Measurements from ENCODE around the gene ICAM1.

- TF ChIP-seq CREB5 (CRISPR knock-in tag; IDR thresholded peaks at IDR 0.05; ENCODE audit: low read depth), result no peak
- no peak for TF ChIP-seq CSRNP3 (CRISPR knock-in tag; IDR thresholded peaks at IDR 0.05)
- no peak for TF ChIP-seq TCF4 (CRISPR knock-in tag; IDR thresholded peaks at IDR 0.05; ENCODE audit: borderline replicate concordance)
- no peak for TF ChIP-seq TSHZ2 (CRISPR knock-in tag; IDR thresholded peaks at IDR 0.05)
- no peak for TF ChIP-seq RARB (CRISPR knock-in tag; IDR thresholded peaks at IDR 0.05)
- TF ChIP-seq OSR1 (CRISPR knock-in tag; IDR thresholded peaks at IDR 0.05), result no peak
- no peak for TF ChIP-seq ZFP3 (CRISPR knock-in tag; IDR thresholded peaks at IDR 0.05)
- TF ChIP-seq PATZ1 (CRISPR knock-in tag; IDR thresholded peaks at IDR 0.05; ENCODE audit: borderline replicate concordance), result no peak
These were observed 13.4 kb downstream of the ICAM1 start for GRCh38 chr19:10284065-10284959.

All from SK-N-SH treated with all-trans-retinoic acid at 6 μM for 48 hours (cell line).